LNCAP (cell line): ENCODE measurements around the gene PTGER2.

ENCODE experiments used
- TF ChIP-seq, protein P1 (sequence below): fragments of 450-650 bp; IDR thresholded peaks from 2 replicates; pipeline ENCODE4 v1.5.1; 2017; ENCODE audit warnings: mild to moderate bottlenecking

PTGER2 gene

GRCh38 chr14:52332269-52332668 is 18.2 kb downstream of the PTGER2 start:
- TF ChIP-seq, protein P1, sequence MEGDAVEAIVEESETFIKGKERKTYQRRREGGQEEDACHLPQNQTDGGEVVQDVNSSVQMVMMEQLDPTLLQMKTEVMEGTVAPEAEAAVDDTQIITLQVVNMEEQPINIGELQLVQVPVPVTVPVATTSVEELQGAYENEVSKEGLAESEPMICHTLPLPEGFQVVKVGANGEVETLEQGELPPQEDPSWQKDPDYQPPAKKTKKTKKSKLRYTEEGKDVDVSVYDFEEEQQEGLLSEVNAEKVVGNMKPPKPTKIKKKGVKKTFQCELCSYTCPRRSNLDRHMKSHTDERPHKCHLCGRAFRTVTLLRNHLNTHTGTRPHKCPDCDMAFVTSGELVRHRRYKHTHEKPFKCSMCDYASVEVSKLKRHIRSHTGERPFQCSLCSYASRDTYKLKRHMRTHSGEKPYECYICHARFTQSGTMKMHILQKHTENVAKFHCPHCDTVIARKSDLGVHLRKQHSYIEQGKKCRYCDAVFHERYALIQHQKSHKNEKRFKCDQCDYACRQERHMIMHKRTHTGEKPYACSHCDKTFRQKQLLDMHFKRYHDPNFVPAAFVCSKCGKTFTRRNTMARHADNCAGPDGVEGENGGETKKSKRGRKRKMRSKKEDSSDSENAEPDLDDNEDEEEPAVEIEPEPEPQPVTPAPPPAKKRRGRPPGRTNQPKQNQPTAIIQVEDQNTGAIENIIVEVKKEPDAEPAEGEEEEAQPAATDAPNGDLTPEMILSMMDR, result no peak

DNA sequence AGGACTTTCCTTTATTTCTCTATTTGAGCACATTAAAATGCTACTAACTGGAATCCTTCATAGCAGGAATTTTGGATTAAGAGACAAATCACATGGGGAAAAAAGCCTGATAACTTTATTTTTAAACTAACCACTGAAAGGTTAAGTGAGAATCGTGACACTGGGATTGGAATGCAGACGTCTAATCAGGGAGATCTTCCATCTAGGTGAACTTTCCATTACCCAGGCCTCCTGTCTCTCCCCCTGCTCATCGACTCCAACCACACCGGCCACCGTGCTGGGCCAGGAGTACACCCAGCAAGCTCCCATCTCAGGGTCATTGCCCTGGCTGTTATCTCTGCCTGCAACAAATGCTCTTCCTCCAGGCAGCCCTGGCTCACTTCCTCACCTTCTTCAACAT is 19.0 kb downstream of the PTGER2 start:
- TF ChIP-seq, protein P1, result no peak

DNA sequence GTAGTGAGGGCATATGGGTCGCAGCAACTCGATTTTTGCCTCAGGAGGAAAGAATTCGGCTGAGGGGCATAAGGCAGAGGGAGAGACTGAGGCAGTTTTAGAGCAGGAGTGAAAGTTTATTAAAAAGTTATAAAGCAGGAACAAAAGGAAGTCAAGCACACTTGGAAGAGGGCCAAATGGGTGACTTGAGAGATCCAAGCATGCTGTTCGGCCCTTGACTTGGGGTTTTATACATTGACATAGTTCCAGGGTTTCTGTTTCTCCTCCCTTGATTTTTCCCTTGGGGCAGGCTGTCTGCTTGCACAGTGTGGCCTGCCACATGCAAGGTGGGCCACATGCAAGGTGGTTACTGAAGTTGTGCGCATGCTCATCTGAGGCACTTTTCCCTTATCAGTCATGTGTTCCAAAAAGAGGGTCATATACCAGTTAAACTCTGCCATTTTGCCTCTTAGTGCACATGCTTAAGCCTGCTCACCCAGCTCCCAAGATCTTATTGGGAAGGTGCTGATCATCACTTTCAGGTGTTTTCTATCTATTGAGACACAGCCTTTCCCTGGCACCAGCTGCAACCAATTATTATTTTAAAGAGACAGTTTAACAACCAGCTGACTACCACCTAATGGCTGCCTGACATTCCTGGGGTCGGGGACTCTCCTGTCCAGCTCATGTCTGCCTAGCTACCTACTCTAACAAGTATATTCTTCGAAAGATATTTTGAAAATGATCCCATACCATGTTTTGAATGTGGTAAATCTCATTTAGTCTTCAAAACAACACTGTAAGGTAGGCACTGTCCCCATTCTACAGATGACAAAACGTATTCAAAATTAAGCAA is 19.9 kb downstream of the PTGER2 start:
- TF ChIP-seq, protein P1, result no peak

GRCh38 chr14:52336241-52336640 is 22.1 kb downstream of the PTGER2 start:
- TF ChIP-seq, protein P1, result no peak

- TF ChIP-seq, protein P1, result no peak
Observed at GRCh38 chr14:52338051-52338681, 24.1 kb downstream of the PTGER2 start.

- TF ChIP-seq, protein P1, result no peak
Observed at GRCh38 chr14:52339262-52339661, 25.1 kb downstream of the PTGER2 start.

DNA sequence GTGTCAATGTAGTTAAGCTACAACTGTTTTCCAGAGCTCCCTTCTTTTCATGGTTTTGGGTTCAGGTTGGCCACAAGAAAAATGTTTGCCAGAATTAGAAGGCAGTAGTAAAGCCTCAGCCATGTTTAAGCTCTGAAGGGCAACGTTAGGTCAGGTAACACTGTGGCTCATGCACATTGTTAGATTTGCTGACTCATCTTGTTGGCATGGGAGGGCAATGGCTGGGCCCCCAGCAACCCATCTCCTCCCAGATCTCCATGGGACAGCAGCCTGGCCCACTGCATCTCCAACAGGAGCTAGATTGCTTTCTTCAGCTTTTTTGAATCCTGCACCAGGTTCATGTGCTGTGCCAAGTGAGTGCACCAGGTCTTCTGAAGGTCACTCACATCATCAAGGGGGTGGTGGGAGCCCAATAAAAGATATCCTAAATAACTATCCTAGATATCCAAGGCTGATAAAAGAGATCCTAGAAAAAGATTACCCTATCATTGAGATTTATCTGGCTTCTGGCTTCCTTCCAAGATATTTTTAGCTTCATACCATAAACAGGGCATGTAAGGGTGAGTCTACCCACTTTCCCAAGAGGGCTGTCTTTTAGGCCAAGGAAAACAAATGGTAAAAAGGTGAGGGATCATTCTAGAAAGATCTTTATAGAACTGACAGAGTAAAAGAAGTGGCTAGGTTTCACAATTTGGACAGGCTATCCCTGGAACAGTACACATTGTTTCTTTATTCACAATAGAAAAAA is 28.9 kb downstream of the PTGER2 start:
- TF ChIP-seq, protein P1, result no peak
